Activated CD4-positive, alpha-beta T cell treated with anti-CD3 and anti-CD28 coated beads, Interleukin-2, Interleukin-6, amounts not matched to agents 100 ng/mL and 50 ng/mL, durations not matched to agents 16 hours and 8 hours (primary cell): ENCODE measurements around the gene TECPR2.

Experiments used
- DNase-seq: peaks from one replicate; pipeline ENCODE4 v3.0.0-alpha.2; 2020

Gene TECPR2

DNA sequence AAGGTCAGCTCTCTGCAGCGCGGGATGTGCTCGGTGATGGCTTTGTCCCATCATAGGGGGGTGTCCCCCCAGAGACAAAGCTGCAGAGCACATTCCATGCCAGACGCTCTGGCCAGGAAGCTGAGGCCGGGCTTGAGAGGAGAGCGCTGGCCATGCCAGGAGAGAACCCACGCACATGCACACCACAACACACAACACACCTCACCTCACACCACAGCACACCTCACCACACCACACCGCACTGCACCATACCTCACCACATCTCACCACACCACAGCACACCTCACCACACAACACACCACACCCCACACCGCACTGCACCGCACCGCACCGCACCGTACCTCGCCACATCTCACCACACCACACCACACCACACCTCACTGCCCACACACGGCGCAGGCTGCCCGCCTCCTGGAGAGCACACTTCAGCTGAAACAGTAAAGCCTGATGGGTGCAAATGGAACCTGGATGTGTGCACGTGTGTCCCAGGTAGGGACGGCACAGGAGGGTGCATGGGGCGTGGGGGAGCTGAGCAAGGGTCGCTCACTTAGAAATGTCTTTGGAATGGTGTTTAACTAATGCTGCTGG, 136.0 kb downstream of the TECPR2 start:
- no peak for DNase-seq

- no peak for DNase-seq
Measured at GRCh38 chr14:102499401-102500157, 136.8 kb downstream of the TECPR2 start.

- DNase-seq, result peak; percentile 32
Measured at GRCh38 chr14:102500158-102500662, 137.5 kb downstream of the TECPR2 start.

- DNase-seq, result no peak
Measured at GRCh38 chr14:102500713-102501112, 138.0 kb downstream of the TECPR2 start.

GRCh38 chr14:102501751-102502315, 139.1 kb downstream of the TECPR2 start:
- no peak for DNase-seq

DNA sequence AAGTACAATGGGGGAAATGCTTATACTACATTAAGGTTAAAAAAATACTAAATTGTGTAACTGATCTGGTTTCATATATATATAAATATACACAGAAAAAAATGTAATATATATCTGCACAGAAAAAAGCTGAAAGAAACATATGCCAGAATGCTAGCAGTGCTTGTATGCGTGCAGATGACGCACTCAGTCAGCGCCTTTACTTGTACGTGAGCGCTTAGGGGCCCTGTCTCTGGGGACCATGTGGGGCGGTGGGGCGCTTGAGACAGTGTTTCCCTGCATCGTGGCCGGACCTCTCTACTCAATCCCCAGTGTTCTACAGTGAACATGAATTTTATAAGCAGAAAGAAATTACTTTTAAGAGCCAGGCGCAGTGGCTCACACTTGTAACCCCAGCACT, 139.8 kb downstream of the TECPR2 start:
- no peak for DNase-seq

GRCh38 chr14:102503641-102504327, 141.0 kb downstream of the TECPR2 start:
- no peak for DNase-seq

DNA sequence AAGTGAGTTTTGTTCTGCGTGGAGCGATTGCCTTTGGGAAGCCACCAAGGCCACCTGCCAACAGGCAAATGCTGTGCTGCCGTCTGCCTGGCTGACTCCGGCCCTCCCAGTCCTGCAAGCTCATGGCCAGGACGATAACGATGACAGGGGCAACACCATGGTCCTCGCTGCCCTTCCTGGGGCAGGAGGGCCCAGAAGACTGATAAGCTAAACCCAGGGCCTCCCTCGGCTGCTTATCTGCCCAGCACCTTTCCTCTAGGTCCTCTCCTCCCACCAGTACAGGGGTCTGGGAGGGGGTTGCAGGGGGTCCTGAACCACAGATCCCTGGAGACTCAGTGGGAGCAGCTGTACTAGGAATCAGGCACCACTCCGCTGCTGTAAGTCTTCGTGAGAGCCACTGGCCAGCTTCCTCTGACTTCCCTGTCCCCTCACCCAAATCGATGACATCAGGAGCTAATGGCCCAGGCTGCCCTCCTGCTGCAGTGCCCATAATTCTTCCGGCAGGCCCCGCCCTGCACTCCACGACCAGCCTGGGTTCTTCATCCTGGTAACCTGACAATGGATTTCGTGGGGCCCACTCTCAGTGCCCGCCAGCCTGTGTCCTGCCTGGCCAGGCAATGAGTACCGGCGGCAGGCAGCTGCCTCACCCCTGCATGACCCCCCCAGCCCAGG, 141.7 kb downstream of the TECPR2 start:
- DNase-seq, result no peak

GRCh38 chr14:102505000-102505619, 142.4 kb downstream of the TECPR2 start:
- no peak for DNase-seq

DNA sequence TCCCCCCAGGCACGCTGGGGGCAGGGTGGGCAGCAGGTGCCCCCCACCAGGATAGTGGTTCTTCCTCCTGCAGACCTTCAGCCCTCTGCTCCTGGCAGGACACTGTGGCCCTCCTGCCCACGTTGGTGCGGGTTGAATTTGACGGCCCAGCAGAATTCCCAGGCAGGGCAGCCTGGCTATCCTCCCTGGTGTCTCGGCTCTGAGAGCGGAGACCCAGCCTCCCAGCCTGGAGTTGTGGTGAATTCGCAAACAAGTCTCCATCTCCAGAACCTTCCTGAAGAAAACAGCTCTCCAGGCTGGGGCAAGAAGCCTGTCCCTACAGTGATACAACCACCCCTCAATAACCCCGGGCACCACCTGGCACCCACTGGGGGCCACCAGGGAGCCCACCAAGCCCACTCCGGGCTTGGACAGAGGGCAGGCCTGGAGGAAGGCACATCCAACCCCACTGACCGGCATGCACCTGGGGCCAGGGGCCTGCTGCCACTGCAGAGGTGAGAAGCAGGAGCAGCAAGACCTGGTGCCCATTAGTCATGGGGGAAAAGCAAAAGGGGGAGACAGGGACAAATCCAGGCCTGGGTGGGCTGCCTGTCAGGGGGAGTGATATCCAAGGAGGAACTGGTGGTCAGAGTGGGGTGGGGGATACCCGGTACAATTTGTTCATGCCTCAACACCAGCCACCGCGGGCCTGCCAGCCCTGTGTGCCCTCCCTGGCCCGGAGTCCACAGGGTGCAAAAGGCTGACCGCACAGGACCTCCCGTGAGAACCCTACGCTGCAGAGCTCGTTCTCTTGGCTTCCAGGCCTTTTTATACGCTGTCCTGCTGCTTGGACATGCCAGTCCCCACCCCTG, 143.3 kb downstream of the TECPR2 start:
- no peak for DNase-seq

- no peak for DNase-seq
Measured at GRCh38 chr14:102506626-102506925, 143.8 kb downstream of the TECPR2 start.

DNA sequence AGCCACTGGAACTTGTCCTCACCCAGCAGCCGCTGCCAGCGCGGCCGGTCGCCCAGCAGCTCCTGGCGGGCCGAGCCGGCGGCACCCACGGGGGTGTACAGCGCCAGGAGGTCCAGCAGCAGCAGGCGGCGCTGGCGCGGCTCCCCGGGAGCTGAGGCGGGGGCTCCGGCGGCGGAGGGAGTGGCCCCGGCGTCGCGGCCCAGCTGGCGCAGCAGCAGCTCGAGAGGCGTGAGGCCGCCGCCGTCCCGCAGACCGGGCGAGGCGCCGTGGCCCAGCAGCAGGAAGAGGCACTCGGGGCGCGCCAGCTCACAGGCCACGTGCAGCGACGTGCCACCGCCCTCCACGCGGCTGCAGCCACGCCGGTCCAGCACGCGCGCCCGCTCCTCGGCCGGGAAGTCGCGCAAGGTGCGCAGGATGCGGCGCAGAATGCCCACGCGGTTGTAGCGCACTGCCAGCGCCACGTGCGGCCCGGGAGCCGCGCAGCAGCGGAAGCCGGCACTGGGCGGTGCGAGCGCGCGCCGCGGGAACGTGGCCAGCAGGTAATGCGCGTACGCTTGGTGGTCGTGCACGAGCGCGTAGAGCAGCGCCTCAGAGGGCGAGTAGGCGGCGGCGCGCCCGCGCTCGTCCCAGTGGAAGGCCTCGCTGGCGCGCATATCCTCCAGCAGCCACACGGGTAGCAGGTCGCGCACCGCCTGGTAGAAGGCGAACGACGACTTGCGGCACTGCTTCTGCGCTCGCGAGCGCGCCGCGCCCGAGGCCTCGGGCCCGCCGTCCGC, 144.5 kb downstream of the TECPR2 start:
- DNase-seq, result no peak

- no peak for DNase-seq
Measured at GRCh38 chr14:102507857-102508312, 145.1 kb downstream of the TECPR2 start.

- DNase-seq, result no peak
Measured at GRCh38 chr14:102508410-102508773, 145.7 kb downstream of the TECPR2 start.

DNA sequence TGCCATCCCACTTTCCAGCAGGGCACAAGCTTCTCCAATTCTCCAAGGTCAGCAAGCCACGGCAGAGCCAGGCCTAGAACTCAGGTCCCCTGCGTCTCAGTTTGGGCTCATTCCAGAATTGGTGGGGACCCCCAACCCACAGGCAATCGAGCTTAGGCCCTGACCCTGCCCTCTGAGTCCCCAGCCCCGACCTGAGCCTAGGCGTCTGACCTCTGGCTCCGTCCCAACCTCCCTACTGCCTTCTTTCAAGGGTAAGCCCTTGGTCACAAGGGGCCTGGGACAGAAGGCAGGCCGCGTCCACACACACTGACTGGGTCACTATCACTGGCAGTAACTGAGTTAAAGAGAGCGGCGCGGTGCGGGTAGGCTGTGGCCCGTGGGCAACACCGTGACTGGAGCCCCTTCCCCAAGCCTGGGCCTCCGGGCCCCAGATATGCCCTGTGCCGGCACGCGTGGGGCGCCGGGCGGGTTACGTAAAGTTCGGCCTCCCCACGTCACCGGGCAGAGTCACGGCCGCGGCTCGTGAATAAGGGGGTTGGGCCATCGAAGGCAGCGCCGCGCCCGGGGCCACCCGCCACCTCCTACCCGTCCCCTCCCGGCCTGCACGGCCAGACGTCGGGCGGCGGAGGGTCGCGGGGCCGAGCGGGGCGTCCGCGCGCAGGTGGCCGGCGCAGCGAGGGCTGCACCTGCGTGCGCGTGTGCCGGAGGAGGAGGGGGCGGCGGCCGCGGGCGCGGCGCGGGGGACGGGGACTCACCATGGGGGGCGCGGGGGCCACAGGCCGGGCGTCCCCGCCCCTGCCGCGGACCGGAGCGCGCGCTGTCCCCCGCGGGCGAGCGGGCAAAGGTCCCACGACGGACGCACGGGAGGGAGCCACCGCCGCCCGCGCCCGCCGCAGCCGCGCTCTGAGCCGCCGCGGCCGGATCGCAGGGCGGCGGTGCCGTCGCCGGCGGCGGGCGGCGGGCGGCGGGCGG, 146.3 kb downstream of the TECPR2 start:
- DNase-seq, result peak; percentile 29

DNA sequence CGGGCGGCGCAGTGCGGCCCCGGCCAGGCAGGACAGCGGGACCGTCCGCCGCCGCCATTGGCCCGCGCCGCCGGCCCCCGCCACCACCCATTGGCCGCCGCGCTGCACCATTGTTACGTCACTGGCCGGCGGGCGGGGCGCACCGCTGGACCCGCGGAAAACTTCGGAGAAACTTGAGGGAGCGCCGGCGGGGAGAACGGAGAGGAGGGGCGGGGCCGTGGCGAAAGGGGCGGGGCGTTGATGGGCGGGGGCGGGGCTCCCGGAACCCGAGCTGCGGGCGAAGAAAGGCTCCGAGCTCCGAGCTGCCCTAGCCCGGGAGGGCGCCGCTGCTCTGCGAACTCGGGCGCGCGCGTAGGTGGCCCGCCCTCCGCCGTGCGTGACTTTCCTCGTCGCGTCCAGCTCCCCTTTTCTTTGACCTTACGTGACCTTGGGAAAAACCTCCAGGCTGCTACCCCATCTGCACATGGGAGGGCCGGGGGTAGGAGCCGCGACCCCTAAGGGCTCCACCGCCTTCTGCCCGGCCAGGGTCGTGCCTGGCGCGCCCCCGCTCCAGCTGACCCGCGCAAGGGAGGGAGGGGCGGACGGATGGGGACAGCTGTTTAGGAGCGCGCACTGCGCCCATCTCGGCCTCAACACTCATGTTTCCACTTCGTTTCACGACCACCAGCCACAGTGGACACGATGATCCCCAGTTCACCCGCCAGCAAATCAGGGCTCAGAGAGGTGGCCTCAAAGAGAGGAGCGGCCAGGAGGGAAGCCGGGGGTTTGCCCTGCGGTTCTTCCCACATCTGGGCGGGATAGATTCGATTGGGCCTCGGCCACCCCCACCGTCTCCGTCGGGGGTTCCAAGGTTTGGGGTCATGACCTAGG, 147.2 kb downstream of the TECPR2 start, which contains the start of gene ANKRD9:
Gene ANKRD9, minus strand, starts transcription at position 31 of the 870 bp plus-strand sequence. CDS start 1,887 bp downstream, outside the sequence.
- DNase-seq, result peak; percentile 96

- DNase-seq, result peak; percentile 39
Measured at GRCh38 chr14:102510616-102511520, 148.1 kb downstream of the TECPR2 start.
